MM.1S (cell line): ENCODE data around the gene CC2D2A.

Source experiments
- EZH2 ChIP-seq: fragments of 300-600 bp; sonication (generic); optimal IDR thresholded peaks from 2 replicates; pipeline ENCODE3; 2017; ENCODE audit warnings: low read depth, mild to moderate bottlenecking, antibody characterized with exemption, low read length, mixed read lengths
- EZH2phosphoT487 ChIP-seq: fragments of 300-600 bp; sonication (generic); IDR thresholded peaks from 2 replicates; pipeline ENCODE4 v1.6.1; 2018; ENCODE audit warnings: antibody characterized with exemption, low read length
- TF ChIP-seq, protein P1 (sequence below): fragments of 300-600 bp; sonication (generic); IDR thresholded peaks from 2 replicates; pipeline ENCODE4 v1.5.1; 2016; ENCODE audit warnings: antibody characterized with exemption, low read length, mixed read lengths

DNA sequence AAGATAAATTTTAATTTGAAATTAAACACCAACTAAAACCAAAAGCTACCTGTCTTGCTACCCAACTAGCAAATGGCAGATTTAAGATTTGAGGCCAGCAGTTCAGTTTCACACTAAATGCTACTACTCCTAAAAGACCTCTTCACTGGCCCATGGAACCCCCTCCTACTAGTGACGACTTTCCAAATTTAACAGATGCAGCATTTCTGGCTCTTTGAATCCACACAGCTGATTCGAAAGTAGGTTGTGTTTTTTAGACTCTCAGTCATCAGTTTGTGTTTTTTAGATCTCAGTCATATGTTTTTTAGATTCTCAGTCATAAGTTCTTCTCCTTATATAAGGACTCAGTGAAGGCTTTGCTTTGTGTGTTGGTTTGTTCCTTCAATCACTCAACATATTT, 11.1 kb upstream of the CC2D2A start:
- TF ChIP-seq, protein P1, sequence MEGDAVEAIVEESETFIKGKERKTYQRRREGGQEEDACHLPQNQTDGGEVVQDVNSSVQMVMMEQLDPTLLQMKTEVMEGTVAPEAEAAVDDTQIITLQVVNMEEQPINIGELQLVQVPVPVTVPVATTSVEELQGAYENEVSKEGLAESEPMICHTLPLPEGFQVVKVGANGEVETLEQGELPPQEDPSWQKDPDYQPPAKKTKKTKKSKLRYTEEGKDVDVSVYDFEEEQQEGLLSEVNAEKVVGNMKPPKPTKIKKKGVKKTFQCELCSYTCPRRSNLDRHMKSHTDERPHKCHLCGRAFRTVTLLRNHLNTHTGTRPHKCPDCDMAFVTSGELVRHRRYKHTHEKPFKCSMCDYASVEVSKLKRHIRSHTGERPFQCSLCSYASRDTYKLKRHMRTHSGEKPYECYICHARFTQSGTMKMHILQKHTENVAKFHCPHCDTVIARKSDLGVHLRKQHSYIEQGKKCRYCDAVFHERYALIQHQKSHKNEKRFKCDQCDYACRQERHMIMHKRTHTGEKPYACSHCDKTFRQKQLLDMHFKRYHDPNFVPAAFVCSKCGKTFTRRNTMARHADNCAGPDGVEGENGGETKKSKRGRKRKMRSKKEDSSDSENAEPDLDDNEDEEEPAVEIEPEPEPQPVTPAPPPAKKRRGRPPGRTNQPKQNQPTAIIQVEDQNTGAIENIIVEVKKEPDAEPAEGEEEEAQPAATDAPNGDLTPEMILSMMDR = no peak
- no peak for TF ChIP-seq EZH2
- TF ChIP-seq EZH2phosphoT487 = no peak
